ENCODE results near the gene CLASP1.

DNA sequence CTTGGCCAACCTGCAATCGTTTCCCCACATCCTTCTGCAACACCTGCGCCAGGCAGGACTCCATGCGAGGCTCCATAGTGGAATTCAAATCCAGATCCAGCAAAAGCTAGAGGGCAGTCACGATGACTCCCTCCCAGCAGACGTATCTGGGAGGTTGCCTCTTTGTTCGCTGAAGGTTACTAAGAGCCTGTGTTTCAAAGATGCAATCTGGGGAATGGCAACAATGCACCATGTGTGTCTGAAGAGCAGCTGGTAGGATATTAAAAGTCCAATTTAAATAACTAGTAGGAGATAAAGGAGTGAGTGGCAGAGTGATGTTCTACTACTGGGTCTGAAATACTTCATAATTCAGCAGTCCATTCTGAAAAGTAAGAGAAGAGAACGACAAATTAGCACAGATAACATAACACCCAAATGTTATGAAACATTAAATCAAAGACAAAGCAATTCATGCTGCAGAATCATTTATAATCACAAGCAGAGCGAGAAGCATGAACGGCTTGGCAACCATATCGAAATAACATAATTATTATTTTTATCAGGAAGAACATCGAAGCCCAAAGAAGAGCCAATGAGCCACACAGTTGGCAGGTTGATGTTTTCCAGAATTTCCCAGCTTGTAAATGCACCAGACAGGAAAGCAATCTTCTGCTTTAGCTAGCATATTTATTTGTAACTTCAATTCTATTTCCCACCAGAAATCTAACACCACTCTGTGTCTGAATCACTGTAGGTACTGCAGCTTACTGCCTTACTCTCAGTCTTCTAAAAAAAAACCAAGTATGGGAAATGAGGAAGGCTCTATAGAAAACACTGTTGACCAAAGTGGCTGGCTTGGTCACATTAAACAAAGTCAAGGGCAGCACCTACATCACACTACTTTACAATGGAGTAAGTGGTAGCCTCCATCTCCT is 43.2 kb downstream of the CLASP1 start:
- TF ChIP-seq CTCF (conservative IDR thresholded peaks at IDR 0.05; ENCODE audit: low read depth in 2 of 2) (peak in 1 of 2 experiments; percentile 22; a peak in 2 of 4 replicates), EZH2 (IDR thresholded peaks at IDR 0.05; ENCODE audit: low read depth, unreplicated experiment) (no peak), POLR2AphosphoS5 (IDR thresholded peaks at IDR 0.05; ENCODE audit: low read depth) (no peak), EZH2phosphoT487 (IDR thresholded peaks at IDR 0.05; ENCODE audit: unreplicated experiment) (no peak), REST (IDR thresholded peaks at IDR 0.05; ENCODE audit: unreplicated experiment) (no peak), NANOG (IDR thresholded peaks at IDR 0.05; ENCODE audit: borderline replicate concordance) (no peak)
